GM18907 (cell line): Measurements from ENCODE around the gene RIMBP2.

ENCODE experiments used
- ATAC-seq: cut with Tn5 transposase; IDR thresholded peaks from one replicate; pipeline ENCODE4 v1.9.1; 2021; ENCODE audit warnings: mild to moderate bottlenecking, moderate library complexity; ENCODE audit not compliant: unreplicated experiment

RIMBP2 gene

DNA sequence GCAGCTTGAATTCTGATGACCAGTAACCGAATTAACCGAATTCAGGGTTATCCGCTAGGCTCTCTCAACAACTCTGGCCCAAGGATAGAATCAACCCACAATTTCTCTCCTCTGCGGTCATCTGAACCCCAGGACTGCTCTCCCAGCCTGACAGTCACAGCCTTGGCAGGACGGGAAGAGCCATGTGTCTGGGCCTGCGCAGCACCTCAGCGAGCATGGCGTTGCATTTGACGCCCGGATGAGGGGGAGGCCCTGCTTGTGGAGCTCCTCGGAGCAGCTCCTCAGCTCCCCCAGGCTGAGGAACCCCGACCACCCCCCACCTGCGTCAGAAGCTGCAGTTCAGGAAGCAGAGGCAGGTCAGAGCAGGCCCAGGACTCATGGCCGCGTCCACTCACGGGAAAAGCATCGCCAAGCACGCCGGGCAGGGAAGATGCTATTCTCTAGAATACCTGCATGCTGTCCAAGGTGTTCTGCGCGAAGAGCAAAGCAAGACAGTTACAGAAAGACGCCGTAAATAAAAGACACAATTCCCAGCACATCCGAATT, 247.3 kb downstream of the RIMBP2 start:
- no peak for ATAC-seq

DNA sequence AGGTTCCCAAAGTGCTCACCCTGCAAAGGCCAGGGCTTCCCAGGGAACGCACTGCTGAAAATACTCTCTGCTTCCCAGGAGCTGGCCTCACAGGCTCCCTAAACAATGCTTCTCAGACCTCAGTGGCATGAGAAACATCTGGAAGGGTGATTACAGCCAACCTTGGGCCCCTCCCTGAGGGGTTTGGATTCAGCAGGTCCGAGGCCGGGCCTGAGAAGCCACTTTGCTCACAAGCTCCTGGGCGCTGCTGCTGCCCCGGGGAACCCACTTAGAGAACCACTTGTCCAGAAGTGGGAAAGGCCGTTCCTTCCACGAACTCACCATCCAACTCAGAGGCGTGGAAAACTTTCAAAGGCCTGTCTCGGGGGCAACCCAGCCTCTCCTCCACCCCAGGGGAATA, 247.9 kb downstream of the RIMBP2 start:
- ATAC-seq = no peak

DNA sequence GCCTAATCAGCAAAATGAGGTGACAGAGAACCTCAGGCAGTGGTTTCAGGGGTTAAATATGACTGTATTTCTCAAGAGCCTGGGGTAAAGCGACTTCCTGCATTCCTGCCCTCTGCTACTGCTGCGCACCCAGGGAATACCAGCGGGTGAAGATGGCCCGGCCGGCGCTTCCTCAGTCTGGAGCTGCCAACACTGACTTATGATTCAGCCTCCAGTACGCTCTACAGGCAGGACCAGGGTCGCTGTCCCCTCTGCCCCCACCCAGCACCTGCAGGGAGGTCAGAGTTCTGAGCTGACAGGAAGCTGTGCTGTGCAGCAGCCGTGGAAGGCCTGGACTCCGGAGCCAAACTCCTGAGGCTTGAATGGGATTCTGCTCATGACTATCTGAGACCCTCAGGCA, 250.5 kb downstream of the RIMBP2 start:
- ATAC-seq = no peak

DNA sequence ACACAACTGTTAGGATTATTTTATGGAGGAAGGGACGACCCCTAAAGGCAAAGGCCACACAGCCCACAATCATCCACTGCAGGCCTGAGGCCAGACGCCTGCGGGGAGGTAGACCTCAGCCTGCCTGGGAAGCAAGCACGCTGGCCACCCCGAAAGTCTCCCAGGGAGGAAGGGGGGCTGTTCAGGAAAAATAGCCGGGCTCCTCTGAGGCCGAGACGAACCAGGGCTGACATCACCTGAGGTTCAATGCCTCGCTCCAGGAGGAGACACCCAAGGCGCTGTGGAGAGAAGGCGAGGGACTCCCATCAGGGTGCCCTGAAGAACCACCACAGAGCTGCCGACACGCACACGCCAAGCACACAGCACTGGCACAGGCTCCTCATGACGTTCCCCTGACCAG, 251.1 kb downstream of the RIMBP2 start:
- no peak for ATAC-seq

DNA sequence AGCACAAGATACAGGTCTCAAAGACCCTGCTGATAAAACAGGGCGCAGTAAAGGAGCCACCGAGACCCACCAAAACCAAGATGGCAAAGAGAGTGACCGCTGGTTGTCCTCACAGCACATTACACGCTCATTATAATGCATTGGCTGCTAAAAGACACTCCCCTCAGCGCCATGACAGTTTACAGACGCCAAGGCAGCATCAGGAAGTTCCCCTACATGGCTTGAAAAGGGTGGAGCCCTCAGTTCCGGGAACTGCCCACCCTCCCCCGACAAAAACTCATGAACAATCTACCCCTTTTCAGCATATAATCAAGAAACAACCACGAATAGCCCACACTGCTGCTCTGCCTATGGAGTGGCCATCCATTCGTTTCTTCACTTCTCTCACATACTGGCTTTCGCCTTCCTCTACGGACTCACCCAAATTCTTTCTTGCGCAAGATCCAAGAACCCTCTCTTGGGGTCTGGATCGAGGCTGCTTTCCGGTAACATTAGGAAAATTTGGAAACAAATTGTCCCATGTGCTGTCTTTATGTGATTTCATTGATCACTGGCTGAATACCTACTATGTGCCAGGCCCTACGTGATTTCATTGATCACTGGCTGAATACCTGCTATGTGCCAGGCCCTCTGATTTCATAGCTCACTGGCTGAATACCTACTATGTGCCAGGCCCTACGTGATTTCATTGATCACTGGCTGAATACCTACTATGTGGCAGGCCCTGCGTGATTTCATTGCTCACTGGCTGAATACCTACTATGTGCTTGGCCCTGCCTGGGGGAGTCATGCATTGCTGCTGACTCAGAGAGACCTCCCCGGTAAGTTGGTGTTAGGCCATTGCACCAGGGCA, 252.1 kb downstream of the RIMBP2 start:
- no peak for ATAC-seq

DNA sequence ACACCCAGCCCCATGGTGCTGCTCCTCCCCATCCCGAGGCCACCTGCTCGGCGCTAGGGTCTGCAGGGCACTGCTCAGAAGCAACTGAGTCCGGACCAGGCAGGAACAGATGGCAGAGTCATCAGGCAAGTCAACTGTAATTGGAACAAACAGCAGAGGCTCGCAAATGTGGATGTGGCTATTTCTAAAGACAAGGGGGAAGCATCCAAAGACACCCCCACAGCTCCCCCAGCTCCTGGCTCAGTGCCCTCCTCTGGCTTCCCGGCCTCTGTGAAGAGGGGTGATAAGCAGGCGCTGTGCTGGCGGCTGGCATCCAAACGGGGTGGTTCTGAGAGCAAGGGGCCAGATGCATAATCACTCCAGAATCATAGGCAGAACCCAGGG, 252.8 kb downstream of the RIMBP2 start:
- no peak for ATAC-seq

DNA sequence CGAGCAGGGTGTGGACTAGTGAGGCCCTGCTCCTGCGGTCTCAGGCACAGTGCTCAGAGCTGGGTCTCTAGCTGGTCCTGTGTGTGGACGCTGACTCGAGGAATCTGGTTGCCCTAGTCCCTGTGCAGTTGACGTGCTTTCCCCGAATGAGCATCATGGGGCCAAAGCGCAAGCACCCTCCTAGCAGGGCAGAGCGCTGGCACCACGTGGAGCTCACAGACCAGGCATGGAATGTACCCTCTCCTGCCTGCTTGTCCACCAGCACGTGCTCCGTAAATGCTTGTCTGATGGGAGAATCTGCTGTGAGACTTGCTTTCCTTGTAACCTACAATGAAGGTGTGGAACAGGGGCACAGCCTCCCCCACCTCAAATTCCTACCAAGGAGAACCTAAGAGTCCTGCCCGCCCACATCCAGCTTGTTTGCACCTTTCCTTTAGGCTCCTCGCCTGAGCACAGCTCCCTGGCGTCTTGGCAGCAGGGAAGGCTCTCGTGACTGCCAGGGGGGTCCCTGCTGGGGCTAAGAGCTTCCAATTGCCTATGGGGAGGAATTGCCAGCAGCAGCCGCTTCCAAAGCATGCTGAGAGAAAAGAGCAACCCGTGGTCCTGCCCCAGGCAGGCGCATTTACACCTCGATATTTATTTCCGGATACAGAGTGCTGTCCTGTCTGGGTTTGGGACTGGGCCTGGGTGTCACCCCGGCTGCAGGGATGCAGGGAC, 253.4 kb downstream of the RIMBP2 start:
- ATAC-seq = no peak

DNA sequence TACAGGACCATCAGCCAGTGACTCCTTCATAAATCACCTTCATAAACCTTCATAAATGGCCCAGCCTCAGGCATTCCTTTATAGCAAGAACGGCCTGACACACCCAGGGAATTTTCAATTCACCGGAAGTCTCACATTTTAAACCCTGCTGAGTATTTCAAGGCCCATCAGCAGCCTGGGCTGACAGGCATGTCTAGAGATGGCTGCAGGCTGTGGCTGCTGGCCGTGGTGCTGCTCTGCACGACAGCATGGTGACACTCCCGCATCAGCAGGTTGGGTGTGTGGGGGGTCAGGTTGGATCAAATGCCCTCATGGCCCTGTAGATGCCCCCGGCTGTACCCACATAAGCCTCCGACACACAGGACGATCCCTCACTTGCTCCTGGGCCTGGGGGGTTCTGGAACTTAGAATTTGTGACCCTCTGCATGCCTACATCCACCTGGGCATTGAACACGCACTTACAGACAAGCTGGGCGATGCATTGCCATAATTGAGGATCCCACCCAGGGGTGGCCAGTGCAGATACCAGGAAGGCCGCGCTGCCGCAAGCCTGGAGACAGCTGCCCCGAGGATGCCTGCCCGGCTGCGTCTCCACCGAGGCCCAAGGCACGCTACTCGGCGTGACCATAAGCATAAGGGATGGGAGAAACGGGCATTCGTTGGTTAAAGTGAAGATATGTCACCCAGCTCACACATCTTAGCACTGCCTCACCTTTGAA, 254.1 kb downstream of the RIMBP2 start:
- ATAC-seq = no peak

DNA sequence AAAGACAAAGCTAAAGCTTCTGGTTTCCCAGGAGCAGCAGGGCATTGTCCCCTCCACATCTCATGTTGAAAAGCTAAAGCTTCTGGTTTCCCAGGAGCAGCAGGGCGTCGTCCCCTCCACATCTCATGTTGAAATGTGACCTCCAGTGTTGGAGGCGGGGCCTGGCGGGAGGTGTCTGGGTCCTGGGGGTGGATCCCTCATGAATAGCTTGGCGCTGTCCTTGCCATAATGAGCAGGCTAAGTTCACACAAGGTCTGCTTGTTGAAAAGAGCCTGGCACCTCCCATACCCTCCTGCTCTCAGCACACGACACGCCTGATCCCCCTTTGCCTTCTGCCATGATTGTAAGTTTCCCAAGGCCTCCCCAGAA, 254.7 kb downstream of the RIMBP2 start:
- ATAC-seq = no peak

DNA sequence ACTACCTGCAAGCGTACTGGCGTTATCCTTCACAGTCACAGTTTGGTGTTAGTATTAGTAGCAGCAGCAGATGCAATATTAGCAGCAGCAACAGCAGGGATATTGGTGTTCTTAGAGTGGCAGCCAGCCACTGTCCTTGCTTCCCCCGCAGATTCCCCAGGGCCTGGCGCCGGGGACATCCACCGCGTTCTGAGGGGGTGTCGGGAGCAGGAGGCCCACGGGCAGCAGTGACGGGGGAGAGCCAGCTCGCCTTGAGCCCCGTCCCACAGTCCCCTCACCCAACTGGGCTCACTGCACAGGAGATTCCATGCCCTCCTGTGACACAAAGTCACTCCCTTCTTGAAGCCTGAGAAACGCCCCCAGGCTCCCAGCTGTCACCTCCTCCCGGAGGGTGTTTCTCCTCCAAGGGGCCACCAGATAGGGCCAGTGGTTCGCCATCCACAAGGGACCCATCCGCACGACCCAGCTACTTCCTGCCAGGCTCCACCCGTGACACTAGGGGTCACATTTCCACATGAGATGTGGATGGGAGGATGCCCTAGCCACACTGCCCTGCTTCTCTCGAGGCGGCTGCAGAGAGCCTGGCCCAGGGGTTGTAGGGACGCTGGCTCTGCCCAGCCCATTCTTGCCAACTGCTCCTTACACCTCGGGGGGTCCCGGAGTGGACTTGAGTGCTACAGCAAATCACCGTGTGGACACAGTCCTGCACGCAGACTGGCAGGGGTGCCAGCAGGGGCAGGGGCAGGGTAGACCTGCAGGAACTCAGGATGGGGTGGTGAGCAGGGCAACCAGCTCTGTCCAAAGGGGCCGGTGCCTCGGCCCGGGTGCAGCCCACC, 255.3 kb downstream of the RIMBP2 start:
- ATAC-seq = no peak

DNA sequence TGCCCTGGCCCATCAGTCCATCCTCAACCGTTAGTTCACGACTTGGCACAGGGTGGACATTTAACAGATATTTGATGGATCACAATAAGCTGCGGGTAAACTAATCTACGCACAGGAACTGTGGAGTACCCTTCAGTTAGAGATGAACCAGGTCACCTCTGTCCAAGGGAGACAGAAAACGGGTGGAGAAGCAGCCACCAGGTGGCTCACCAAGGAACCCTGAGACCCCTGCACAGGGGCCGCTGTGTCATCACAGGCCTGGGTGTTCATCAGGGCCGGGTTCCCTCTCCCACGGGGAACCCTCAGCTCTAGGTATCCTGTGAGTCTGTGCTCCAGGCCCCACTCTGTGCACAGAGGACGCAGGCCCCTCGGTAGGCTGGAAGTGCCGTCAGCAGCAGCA, 256.2 kb downstream of the RIMBP2 start:
- ATAC-seq = no peak

DNA sequence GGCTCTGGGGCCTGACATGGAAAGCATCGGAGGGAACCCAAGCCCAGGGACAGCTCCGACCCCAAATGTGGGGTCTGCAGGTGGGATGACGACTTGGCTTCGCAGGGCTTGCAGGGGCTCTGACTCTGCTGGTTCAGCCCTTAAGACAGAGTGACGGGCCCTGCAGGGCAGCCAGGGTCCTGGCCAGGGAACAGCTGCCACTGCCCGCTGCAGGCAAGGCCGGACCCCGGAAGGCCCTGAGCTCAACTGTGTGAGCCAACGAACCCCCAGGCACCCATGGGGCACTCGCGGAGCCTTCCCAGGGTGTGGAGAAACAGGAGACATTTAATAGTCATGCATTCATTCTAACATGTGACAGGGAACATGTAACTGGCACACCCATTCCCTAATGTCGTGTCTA, 257.8 kb downstream of the RIMBP2 start:
- no peak for ATAC-seq

DNA sequence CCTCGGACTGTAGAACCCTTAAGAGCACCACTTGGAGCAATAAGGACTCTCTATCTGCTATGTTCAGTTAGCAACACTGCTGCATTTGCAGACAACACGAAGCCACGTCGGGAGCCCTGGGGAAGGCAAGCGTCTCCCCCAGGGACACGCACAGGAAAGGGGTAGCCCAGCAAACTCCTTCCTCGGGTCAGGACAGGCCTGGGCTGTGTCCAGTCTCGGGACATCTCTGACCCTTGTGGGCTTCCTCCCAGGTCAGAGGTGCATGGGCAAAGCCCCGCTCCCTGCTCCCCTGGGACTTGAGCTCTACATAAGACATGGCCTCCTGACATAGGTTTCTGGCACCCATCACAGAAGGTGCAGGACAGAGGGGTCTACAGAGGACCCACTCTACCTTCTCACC, 258.9 kb downstream of the RIMBP2 start:
- no peak for ATAC-seq

DNA sequence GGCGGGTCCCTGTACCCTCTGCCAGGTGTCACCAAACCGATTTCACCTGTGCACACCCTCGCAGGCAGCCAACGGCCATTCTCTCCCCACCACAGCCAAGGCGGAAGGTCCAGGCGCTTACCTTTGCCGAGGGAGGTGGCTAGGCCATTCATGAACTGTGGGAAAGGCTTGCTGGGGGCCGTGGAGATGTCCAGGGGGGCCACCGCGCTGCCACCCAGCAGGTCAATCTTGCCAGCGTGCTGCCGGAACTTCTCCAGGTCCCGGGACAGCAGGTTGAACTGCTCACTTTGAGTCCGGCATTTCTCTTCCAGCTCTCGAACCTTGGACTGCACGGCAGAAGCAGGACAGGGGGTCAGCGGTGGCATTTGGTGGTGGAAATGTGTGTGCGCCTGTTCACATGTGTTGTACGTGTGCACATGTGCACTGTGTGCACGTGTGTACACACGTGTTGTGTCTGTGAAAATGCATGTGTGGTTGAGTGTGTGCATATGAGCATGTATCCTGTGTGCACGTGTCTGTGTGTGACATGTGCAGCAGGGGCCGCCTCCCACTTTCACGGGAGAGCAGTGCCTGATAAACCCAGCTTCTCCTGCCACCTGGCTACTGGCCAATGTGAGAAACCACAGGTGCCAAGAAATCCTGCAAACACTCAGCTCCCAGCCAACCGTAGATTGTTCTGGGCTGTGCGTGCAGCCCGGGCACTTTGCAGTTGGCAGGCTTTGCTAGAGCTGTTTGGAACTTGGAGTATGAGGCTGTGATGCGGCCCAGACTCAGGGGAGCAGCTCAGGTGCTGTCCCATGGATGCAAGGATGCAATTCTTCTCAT, 259.5 kb downstream of the RIMBP2 start:
- no peak for ATAC-seq

DNA sequence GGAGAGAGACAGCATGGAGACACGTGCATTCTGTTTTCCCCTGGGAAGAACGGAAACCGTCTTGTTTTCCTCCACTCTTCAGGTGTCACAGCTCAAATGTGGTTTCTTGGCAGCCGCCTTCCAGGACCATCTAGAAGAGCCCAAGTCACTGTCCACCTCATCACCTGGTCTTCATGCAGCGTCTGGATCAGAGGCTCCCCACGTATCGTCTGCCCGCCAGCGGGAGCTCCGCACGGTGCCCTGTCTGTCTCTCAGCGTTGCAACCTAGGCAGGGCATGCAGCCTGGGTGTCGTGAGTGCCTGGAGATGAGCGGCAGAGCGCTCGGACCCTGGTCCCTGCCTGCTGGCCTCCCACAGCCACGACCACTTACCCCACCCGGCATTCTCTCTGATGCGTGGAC, 260.9 kb downstream of the RIMBP2 start:
- ATAC-seq = no peak

DNA sequence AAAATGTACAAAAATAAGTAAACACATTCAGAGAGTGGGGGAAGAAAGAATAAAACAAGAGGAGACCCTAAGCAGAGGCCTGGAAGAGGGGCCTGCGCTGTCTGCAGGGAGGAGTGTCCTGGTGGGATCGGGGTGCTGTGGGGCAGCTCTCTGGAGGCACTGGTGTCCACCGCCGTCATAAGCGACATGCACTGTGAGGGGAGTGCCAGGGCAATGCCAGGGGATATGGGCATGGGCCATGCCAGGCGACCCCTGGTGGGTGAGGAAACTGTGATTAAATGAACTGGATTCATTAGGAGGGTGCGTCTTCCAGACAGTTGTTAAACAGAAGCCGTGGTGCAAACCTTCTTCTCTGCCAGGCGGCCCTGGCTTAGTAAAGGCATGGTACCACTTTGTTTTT, 261.8 kb downstream of the RIMBP2 start:
- no peak for ATAC-seq

DNA sequence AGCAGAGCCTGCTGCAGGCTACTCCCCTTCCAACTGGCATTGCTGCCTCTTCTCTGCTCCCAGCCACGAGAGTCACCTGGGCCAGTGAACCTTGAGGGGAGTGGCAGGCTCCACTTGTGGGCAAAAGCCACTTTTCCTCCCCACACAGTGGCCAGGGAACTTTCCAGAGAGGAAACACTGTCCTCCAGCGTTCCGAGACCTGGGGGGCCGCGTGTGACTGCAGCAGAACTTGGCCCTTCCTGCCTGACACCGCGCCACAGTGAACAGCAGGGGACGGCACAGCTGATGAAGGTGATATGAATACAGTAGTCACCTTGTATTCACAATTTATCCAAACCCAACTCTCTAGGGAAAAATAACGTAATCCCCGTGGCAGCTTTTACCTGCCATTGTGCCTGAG, 263.6 kb downstream of the RIMBP2 start:
- no peak for ATAC-seq

DNA sequence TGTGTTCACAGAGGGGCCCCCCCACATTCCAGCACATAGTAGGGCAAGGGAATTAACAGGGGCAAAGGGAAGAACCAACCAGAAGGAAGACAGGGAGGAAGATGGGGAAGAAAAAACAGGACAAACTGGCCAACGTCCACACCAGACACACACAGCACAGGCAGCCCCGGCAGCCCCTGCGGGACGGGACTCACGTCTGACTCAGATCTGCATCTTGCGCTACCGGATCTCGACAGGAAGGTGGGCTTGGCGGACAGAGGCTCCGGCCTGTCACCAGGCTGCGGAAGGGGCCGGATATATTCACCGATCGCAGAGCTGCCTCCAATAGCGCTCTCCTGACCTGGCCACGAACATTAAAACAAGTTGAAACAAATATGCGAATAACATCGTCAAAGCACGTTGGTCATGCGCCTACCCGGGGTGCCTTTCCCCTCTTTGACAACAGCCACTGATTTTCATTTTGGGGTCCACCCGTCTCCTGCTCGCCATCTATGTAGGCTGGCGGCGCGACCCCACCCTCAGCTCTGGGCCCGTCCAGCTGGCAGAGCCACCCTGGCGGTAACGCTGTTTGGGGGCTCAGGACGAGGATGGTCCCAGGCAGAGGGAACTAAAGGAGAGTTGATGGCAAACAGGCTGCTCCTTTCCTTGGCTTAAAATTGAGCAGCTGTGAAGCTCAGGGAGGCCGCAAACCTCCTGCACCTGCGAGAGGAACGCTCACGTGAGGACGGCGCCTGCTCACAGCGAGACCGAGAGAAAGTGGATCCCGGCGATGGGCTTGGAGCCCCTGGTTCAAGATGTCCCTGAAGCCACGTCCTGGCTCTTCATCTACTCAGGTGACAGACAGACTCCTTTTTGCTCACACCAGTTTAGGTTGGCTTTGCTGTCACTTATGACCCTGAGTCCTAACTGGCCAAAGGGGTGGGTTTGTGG, 264.8 kb downstream of the RIMBP2 start:
- ATAC-seq = no peak

DNA sequence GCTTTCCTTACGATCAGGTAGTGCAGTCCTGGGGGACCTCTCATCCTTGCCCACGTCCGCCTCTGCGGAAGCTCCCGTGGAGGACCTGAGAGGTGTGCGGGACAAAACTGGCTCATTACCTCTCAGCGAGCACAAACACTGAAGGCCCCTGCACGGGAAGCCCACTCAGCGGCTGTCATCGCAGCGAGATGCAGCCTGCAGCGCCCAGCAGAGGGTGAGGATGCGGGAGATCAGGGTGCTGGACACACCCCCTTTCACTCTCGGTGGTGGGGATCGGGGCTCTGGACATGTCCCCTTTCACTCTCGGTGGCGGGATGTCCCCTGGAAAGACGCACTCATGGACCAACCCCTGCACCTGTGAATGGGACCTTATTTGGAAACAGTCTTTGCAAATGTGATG, 266.8 kb downstream of the RIMBP2 start:
- no peak for ATAC-seq
